AG10803 (cell line): Measurements from ENCODE around the gene IL11RA.

ENCODE experiments used
- DNase-seq: peaks from one replicate; pipeline ENCODE4 v3.0.0; 2010; ENCODE audit warnings: low read depth
- H3K4me3 ChIP-seq: 2 replicates; pipeline ENCODE4 v1.5.1; 2011; ENCODE audit warnings: mild to moderate bottlenecking, low read length, control low read depth
- TF ChIP-seq, protein P1 (sequence below): conservative IDR thresholded peaks from 2 replicates; pipeline ENCODE4 v1.5.1; 2011; ENCODE audit warnings: mild to moderate bottlenecking, low read length, control low read depth, inconsistent platforms

The IL11RA gene

DNA sequence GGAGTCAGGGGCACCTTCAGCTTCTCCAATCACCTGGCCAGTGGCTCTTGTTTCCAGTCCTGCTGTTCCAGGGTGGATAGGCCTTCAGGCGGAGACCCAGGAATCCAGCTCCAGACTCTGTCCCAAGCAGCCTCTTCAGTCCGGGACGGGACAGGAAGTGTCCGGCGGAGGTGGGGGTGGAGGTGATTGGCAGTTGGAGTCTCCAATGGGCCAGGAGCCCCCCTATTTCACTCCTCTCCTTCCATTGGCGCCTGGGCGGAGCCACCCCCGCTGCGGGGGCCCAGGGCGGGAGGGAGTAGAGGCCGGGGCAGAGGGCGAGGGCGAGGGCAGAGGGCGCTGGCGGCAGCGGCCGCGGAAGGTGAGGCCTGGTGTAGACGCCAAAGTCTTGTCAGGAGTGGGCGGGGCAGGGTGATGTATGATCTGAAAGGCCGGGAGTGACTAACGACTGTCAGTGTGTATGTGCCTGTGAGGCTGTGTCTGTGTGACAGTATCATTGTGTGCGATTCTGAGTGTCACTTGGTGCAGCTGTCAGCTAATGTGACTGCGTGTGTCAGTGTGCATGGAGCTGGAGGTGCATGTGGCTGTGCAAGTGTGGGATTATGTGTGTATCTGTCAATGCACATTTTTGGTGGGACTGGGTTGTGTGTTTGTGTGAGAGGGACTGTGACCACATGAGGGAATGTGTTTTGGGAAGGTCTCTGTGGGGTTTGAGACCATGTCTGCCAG lies at the start of gene IL11RA:
IL11RA (plus strand) TSS at position 310 of the 726 bp plus-strand sequence. CDS start 3,033 bp downstream, outside the sequence.
- DNase-seq = peak; percentile 94
- TF ChIP-seq, protein P1, sequence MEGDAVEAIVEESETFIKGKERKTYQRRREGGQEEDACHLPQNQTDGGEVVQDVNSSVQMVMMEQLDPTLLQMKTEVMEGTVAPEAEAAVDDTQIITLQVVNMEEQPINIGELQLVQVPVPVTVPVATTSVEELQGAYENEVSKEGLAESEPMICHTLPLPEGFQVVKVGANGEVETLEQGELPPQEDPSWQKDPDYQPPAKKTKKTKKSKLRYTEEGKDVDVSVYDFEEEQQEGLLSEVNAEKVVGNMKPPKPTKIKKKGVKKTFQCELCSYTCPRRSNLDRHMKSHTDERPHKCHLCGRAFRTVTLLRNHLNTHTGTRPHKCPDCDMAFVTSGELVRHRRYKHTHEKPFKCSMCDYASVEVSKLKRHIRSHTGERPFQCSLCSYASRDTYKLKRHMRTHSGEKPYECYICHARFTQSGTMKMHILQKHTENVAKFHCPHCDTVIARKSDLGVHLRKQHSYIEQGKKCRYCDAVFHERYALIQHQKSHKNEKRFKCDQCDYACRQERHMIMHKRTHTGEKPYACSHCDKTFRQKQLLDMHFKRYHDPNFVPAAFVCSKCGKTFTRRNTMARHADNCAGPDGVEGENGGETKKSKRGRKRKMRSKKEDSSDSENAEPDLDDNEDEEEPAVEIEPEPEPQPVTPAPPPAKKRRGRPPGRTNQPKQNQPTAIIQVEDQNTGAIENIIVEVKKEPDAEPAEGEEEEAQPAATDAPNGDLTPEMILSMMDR = no peak
- H3K4me3 ChIP-seq = peak within 1 kb of the TSS; percentile 69

DNA sequence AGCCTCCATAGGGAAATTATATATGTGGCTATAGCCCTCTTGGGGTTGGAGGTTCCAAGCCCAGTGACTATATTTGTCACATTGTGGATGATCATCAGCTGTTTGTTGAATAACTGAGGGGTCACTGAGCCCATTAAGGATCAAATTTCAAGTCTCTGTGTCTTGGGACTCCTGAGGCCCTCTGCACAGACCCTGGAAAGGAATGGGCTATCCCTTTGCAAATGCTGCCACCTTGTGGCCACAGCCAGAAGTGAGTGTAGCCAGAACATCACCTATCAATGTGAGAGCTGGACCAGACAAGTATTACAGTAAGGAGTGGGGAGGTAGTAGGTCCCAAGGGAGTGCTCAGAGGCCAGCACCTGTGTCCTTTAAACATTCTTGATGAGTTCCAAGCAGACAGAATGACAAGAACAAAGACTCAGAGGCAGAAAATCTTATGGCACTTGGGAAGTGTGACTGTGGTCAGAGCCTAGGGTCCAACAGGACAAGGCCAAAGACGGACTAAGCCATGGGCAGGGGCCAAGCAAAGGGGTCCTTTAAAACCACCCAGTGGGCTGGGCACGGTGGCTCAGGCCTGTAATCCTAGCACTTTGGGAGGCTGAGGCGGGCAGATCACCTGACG lies 48.3 kb upstream of the IL11RA start:
- no peak overlapping the region for H3K4me3 ChIP-seq
- TF ChIP-seq, protein P1 = peak; percentile 97
- peak; percentile 51 for DNase-seq

DNA sequence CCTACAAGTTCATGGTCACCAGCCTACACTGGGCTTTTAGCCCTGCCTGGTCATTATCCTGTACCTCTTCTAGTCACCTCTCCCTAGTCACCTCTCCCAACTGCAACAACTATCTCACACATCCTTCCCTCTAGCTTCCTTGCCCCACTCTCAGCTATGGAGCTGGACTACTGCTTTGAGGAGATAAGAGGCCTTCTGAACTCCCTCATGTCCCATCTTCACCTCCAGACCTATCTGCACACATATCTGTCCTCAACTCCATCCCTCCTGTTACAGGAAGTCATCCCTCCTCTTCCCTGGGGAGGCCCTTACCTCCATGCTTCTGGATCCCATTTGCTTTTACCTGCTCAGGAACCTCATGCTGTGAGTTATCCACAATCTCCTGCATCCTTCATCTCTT lies 45.8 kb upstream of the IL11RA start:
- TF ChIP-seq, protein P1 = no peak
- DNase-seq = no peak
- no peak overlapping the region for H3K4me3 ChIP-seq

DNA sequence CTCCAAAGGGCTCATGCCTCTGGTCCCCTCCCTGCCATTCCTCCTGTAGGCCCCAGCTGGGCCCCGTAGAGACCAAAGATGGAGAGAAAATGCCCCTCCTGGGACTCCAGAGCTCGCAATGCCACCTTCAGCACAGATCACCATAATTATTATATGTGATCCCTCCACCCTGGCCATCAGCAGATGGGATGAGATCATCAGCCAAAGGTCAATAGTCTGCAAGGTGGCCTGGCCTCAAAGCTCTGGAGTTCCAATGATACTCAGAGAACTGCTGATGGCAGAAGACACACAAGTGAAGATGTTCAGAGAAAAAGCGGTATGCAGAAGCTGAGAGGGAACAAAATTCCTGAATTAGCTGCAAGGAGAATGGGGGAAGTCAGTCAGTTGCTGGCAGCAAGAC lies 45.1 kb upstream of the IL11RA start:
- no peak for DNase-seq
- TF ChIP-seq, protein P1 = no peak
- no peak overlapping the region for H3K4me3 ChIP-seq

DNA sequence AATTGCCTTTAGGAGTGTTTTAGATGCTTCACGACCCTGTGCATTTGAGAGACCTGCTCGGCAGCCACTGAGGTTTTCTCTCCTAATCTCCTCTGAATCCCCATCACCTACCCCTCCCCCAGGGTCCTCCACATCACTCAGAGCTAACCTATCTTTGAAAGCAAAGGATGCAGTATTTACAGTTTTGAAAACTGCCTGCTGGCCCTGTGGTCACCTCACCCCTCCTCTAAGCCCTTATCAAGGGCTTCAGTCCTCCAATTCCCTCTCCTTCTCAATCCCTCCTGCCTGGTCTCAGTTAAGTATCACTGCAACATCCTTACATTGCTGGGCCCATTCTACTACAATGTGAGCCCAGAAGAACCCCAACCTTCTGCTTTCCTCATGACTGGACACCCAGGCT lies 44.7 kb upstream of the IL11RA start:
- TF ChIP-seq, protein P1 = no peak
- DNase-seq = no peak

DNA sequence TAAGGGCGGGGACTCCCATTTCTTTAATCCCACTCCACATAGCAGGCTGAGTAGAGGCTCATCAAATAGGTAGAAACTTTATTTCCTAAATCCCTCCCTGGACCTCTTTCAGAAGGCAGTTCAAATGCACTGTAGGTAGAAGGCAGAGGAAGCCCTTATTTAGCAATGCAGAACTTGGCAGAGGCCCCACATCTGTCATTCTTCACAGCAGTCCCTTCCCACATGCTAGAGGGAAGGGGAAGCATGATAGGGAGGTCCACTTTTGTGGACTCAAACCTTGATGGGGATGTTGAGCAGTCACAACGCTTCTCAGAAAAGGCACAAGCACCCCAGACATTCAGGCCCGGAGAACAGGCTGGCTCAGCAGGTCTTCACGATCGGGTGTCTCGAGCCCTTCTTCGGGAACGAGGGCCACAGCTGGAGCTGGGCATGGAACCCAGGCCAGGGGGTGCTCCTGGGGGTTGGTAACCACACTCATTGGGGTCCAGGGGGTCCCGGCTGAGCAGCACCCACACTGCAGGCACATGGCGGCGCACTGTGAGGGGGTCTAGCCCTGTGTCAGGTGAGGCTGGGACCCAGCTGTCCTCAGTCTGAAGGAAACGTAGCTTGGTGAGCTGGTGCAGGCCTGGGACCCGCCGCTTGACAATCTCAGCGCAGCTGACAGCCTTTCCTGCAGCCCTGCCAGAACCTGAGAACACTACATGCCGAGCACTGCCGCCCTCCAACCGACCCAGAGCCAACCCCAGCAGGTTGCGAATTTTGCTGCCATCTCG lies 41.4 kb upstream of the IL11RA start:
- peak overlapping the region; percentile 84 for H3K4me3 ChIP-seq
- TF ChIP-seq, protein P1 = no peak
- no peak for DNase-seq

More for the DNA sequence above, 44.7 kb upstream of the IL11RA start:
- H3K4me3 ChIP-seq = no peak overlapping the region
